GM18519 (cell line): ENCODE results near the gene ADGRE3.
"Not testable (repeated sequence)": the region's sequence is repeated elsewhere in the genome, so short reads cannot be mapped to it uniquely, and the experiment has no call there.

Experiments
- ATAC-seq: cut with Tn5 transposase; IDR thresholded peaks from one replicate; pipeline ENCODE4 v1.9.1; 2021; ENCODE audit warnings: mild to moderate bottlenecking, moderate library complexity; ENCODE audit not compliant: unreplicated experiment, low FRiP score

Gene ADGRE3

DNA sequence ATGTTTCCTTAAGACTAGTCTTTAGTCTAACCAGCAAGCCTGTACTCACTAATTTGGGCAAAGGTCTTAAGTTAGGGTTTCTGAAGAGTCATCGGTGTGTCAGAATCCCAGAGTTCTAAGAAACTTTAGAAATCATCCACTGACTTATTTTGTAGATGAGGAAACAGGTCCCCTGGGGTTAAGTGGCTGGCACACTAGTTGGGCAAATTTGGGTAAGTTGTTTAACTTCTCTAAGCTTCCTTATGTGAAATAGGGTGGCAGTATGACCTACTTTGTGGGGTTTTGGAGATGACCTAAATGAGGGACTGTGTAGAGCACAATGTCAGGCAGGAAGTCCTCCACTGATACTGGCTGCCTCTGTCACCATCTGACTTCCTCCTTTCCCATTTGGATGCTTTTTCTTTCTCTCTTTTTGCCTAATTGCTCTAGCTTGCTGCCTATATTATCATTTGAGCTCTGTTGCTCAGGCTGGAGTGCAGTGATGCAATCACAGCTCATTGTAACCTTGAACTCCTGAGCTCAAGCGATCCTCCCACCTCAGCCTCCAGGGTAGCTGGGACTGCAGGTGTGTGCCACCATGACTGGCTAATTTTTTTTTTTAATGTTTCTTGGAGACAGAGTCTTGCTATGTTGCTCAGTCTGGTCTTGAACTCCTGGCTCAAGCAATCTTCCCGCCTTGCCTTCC lies 2.3 kb downstream of the ADGRE3 start:
- ATAC-seq: no peak

DNA sequence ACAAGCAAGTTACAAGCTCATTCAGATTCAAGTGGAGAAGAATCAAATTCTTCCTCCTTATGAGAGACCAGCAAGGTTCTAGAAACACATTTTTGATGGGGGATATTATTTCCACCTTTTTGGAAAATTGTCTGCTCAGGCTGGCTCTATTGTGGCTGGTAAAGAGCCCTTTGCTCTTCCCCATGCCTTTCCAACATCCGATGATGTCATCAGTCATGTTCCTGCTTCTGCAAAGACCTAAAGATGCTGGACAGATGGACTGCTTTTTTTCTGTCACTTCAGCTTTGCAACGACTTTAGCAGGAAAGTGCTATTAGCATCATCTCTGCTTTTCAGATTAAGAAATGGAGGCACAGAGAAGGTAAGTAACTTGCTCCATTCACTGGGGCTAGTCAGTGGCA lies 4.2 kb downstream of the ADGRE3 start:
- ATAC-seq: no peak

DNA sequence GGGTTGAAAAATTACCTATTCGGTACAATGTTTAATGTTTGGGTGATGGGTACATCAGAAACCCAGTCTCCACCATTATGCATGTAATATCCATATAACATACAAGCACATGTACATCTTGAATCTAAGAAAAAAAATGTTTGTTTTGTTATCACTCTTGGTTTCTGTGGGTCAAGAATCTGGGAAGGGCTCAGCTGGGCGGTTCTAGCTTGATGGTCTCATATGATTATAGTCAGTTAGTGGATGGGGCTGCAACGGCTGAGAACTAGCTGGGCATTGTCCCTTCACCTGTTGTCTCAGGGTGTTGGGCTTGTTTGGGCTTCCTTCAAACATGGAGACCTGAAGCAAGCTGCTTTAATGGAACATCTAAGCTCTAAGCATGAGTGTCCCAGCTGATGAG lies 4.7 kb downstream of the ADGRE3 start:
- no peak for ATAC-seq

DNA sequence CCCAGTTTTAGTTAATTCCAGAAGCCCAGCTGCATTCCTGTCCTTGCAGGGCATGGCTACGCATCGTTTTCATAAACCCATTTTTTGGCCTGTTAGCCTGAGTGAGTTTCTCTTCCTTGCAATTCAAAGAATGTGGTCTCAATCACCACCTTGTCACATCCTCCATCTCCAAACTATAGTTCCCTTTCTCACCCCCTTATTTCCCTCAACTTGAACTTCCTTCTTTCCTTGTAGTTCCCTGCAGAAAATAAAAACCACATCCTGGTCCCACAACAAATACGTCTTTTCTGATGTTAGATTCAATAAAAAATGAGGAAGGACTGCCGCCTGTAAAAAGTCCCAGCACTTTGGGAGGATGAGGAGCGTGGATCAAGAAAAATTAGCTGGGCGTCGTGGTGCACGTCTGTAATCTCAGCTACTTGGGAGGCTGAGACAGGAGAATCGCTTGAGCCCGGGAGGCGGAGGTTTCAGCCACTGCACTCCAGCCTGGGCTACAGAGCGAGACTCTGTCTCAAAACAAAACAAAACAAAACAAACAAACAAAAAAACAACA lies 13.2 kb downstream of the ADGRE3 start:
- no peak for ATAC-seq

DNA sequence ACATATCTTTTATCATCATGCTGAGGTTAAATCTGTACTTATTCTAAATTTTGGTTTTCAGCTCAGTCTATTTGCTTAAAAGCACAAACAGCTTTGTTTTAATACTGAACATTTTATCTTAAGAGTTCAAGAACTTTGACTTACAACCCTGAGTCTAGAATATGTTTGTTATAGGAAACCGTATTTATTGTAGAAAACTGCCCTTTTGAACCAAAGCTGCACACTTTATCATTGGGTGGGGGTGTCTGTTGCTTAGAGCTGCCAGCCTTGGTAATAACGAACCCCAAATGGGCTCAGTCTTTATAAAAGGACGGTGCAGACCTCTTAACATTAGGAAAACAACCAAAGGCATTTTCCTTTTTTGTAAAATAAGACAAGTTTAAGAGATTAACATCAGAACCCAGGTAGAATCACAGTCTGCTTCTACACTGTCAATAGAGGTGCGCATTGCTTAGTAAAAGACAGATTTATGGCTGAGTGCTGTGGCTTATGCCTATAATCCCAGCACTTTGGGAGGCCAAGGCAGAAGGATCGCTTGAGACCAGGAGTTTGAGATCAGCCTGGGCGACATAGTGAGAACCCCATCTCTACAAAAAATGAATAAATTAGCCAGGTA lies 14.7 kb downstream of the ADGRE3 start:
- no peak for ATAC-seq

DNA sequence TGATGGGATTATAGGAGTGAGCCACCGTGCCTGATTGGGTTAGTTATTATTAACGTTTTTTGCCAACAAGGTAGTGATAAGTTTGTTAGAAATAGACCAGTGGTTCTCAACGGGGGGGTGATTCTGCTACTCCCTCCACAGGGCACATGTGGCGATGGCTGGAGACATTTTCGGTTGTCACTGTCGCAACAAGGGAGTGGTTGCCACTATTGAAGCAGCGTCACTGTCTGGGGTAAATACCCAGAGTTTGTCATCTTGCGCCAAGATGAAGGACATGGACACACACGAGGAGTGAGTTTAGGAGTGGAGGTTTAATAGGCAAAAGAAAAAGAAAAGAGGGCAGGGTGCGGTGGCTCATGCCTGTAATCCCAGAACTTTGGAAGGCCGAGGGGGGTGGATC lies 18.9 kb downstream of the ADGRE3 start:
- no peak for ATAC-seq

DNA sequence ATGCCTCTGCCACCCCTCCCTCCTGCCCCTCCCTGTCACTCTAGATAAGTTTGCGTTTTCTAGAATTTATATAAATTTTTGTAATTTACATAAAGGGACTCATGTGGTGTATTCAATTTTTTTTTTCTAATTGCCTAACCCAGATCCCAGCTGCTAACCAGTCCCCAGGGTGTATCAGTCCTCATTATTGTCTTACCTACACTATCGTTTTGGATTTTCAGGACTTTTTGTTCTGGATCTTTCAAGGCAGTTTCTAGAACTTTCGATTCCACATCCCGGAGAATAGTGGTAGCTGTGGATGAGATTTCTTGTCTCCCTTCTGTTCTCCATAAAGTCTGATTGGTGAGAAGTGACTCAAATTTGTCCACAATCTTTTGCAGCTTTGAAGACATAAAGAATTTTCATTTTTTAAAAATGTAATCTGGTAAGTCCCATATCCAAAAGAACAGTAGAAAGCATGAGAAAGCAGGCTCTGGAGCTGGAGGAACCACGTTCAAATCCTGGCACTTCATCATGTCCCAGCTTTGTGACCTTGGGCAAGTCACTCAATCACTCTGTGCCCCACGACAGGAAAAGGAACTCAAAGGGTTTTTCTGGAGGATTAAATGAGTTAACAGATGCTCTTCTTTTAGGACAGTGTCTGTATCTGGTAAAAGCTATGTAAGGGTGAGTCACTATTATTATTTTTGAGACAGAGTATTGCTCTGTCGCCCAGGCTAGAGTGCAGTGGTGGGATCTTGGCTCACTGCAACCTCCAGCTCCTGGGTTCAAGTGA lies 19.7 kb downstream of the ADGRE3 start:
- ATAC-seq: no peak

DNA sequence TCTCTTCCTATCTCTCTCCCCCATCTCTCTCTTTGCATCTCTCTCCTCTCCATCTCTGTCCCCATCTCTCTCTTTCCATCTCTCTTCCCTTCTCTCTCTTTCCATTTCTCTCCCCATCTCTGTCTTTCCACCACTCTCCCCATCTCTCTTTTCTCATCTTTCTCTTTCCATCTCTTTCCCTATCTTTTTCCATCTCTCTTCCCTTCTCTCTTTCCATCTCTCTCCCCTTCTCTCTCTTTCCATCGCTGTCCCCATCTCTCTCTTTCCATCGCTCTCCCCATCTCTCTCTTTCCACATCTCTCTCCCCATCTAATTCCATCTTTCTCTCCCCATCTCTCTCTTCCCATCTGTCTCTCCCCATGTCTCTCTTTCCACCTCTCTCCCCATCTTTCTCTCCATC lies 24.5 kb downstream of the ADGRE3 start:
- no peak for ATAC-seq

DNA sequence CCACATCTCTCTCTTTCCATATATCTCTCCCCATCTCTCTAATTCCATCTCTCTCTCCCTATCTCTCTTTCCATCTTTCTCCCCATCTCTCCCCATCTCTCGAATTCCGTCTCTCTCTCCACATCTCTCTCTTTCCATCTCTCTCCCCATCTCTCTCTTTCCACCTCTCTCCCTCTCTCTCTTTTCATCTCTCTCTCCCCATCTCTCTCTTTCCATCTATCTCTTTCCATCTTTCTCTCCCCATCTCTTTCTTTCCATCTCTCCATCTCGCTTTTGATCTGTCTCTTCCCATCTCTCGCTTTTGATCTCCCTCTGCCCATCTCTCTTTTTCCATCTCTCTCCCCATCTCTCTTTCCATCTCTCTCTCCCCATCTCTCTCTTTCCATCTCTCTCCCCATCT lies 25.6 kb downstream of the ADGRE3 start:
- no peak for ATAC-seq

DNA sequence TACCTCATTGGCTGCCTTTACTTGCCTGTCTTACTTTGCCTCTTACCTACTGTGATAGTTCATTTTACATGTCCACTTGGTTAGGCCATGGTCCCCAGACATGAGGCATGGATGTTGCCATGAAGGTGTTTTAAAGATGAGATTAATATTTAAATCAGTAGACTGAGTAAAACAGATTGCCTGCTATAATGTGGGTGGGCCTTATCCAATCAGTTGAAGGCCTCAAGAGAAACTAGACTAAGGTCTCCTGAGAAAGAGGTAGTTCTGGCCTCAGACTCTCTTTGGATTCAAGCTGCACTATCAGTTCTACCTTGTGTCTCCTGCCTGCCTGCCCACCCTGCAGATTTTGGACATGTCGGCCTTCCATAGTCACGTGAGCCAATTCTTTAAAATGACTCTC lies 26.1 kb downstream of the ADGRE3 start:
- no peak for ATAC-seq

DNA sequence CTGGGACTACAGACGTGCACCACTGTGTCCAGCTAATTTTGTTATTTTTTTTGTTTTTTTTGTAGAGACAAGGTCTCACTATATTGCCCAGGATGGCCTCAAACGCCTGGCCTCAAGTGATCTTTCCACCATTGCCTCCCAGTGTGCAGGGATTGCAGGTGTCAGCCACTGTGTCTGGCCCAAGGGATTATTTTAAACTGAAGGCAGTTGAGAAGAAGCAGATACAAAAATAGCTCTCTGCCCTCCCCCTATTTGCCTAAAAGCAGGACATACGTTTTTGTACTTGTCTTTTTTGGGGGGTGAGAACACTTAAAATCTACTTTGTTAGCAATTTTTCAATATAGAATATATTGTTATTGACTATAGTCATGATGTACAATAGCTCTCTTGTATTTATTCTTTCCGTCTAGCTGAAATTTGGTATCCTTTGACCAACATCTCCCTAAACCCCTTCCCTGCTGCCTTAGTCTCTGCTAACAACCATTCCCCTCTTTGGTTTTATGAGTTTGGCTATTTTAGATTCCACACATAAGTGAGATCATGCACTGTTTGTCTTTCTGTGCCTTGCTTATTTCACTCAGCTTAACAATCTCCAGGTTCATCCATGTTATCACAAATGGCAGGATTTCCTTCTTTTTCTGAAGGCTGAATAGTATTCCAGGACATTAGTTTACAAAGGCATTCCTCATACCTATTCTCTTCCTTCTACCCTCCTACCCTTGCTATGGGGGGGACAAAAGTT lies 34.9 kb downstream of the ADGRE3 start:
- ATAC-seq: no peak

DNA sequence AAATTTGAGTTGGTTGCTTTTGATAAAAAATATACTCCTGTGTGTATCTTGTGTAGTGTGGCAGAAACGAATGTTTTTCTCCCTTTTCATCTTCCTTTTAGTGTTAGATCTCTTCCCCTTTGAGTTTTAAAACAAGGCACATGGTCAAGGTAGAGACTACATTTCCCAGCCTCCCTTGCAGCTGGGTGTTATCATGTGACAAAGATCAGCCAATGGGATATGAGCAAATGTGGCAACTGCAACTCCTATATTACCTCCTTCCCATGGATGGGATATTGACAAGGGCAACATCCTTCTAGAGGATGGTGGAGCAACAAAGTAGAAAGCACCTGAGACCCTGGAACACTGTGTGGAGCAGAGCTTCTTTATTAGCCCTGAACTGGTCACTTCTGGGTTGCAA lies 42.4 kb downstream of the ADGRE3 start:
- ATAC-seq: no peak

DNA sequence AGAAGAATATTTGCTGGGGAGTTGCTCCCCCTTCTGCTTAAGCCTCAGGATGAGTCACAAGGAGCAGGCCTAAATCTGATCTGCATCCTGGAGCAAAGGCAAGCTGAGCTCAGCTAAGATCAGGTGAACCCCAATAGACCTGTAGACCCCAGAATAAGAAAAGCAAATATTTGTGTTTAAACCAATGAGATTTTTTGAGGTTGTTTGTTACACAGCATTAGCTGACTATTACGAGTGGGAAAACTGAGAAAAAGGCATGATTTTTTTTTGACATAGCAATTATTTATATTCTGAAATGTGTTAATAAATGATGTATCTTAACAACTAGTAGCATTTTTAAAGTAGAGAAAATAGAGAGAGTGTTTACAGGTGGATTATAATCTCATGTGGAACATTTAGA lies 45.1 kb downstream of the ADGRE3 start:
- ATAC-seq: no peak

DNA sequence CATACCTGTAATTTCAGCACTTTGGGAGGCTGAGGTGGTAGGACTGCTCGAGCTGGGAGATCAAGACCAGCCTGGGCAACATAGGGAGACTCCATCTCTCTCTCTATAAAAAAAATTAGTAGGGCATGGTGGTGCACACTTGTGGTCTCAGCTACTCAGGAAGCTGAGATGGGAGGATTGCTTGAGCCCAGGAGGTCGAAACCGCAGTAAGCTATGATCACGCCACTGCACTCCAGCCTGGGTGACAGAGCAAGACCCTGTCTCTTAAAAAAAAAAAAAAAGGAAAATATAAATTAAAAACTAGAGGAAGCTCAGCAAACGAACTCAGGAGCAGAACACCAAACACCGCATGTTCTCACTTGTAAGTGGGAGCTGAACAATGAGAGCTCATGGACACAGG lies 50.2 kb downstream of the ADGRE3 start:
- not testable (repeated sequence) for ATAC-seq

DNA sequence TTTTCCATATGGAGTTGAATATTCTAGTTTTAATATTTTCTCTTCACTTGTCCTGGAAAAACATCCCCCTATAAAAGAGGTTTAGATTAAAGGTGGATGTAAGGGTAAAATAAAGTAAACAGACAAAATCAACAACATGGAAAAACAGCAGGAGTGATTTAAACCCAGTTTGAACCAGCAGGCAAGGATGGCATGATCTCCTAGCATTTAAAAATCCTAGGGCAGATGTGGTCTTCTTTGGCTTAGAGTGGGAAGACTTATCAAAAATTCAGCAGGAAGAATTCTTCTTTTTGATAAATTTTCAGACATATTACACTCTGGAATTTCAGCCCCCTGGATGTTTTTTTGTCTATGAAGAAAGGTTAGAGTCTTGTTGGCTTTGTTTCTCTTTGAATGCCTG lies 55.2 kb downstream of the ADGRE3 start:
- no peak for ATAC-seq

DNA sequence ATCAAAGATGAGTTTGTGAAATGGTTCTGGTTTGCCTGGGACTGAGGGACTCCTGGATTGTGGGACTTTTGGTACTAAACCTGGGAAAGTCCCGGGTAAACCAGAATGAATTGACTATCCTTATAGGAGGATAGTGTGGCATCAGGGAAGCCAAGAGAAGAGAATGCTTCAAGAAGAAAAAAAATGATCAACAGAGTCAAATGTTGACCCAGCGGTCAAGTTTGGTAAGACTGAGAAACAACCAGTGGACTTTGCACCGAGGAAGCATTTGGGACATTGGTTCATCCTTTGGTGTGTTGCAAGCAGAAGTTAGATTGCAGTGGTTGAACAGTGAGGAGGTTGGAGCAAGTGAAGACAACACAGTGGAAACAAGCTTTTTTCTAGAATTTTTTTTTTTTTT lies 58.2 kb downstream of the ADGRE3 start:
- ATAC-seq: no peak

DNA sequence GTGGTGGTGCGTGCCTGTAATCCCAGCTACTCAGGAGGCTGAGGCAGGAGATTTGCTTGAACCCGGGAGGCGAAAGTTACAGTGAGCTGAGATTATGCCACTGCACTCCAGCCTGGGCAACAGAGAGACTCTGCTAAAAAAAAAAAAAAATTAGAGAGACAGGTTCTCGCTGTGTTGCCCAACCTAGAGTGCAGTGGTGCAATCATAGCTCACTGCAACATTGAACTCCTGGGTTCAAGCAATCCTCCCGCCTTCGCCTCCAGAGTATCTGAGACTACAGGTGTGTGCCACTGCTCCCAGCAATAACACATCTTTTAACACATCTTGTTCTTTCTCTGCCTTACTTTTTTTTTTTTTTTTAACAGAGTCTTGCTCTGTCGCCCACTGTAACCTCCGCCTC lies 59.0 kb downstream of the ADGRE3 start:
- ATAC-seq: no peak

DNA sequence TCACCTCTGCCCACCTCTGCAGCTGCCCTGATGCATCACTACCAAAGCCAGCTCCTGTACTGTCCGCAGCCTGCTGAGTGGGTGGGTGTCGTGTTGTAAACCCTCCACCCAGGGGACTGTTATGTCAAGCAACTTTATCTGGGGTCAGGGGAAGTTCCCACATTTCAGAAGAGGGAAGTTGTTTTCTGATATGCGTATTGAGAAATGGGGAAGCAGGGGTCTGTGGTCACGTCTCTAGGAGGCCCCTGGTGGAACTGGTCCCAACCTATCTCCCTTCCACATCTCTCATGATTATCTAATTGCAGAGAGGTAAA lies 60.6 kb downstream of the ADGRE3 start:
- no peak for ATAC-seq

DNA sequence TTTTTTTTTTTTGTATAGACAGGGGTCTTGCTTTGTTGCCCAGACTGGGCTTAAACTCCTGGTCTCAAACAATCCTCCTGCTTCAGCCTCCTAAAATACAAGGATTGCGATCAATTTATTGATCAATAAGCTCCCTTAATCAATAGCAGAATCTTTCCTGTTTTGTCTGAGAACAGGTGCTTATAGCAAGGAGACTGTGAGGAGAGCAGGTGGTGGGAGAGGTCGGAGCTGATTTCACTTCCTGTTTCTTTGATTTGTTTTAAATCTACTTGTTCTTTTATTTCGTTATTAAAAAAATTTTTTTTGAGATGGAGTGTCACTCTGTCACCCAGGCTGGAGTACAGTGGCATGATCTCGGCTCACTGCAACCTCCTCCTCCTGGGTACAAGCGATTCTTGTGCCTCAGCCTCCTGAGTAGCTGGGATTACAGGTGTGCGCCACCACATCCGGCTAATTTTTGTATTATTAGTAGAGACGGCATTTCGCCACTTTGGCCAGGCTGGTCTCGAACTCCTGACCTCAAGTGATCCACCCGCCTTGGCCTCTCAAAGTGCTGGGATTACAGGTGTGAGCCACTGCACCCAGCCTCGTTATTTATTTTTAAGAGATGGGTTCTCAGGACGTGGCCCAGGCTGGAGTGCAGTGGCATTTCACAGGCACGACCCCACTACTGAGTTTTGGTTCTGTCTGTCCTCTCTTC lies 61.1 kb downstream of the ADGRE3 start:
- not testable (repeated sequence) for ATAC-seq

DNA sequence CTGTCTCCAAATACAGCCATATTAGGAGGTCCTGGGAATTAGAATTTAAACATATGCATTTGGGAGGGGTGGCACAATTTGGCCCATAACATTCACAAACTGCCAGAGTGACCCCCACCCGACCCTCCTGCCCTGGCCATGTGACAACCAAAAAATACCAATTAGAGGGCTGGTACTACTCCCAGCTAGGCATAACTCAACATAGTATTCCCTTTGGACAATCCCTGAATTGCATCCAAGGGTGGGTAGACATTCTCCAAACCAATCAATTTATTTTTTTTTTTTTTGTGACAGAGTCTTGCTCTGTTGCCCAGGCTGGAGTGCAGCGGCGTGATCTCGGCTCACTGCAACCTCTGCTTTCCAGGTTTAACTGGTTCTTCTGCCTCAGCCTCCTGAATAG lies 62.0 kb downstream of the ADGRE3 start:
- no peak for ATAC-seq
